ENCODE results near the gene VPS13A.

DNA sequence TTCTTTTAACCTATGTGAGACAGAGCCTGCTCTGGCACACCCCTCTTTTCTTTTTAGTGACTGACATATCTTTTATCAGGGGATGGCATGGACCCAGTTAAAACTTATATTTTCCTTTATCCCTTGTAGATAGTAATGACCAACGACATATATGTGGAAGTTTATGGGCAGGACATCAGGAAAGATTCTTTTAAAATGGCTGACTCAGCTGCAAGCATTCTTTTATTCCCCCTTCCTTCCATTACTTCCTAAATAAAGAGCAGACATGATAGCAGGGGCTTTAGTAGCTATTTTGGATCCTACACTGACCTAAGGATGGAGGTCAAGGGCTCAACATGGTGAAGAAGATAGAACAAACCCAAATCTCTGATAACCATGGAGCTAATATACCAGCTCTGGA, 25.0 kb upstream of the VPS13A start:
- TF ChIP-seq ZNF274 (IDR thresholded peaks at IDR 0.05; ENCODE audit: low read depth, low read length) (no peak), YY1 (IDR thresholded peaks at IDR 0.05; ENCODE audit: insufficient read depth, insufficient read length) (no peak)

All from NT2/D1 (cell line).